ENCODE data around the gene SMIM20.

- TF ChIP-seq TAF1 (IDR thresholded peaks at IDR 0.05; ENCODE audit: borderline replicate concordance, low read depth, low read length) = no peak
- no peak for TF ChIP-seq POLR2A (IDR thresholded peaks at IDR 0.05; ENCODE audit: low read depth, low read length)
Observed at GRCh38 chr4:25950461-25951389, 36.7 kb downstream of the SMIM20 start.

Data from GM12892 (cell line).